OCI-LY7 (cell line): ENCODE results near the gene ACOT12. TPM values are rescaled to one million over a fixed set of nuclear protein-coding genes. Genes with fewer than 3 reads are reported as not detected.

Experiments used
- BruUV-seq: library from RNA; stranded (reverse); fragments of 400-500 nt; replicated peaks from 2 replicates; lab custom pipeline; 2021; lab: Mats Ljungman, UMichigan
- CTCF ChIA-PET: fragments of 300-600 bp; sonication (Branson Sonifier 250); formaldehyde crosslinking; loops from one replicate; lab custom pipeline; 2022; ENCODE audit warnings: antibody characterized with exemption; ENCODE audit not compliant: unreplicated experiment; lab: Charles Lee
- POLR2A ChIA-PET: fragments of 300-600 bp; sonication (Branson Sonifier 250); formaldehyde crosslinking; loops from one replicate; lab custom pipeline; 2022; ENCODE audit warnings: antibody characterized with exemption; lab: Charles Lee
- DNase-seq: peaks from one replicate; pipeline ENCODE4 v3.0.0-alpha.2; 2015; ENCODE audit warnings: low spot score
- H2AFZ ChIP-seq: fragments of 200-600 bp; sonication (generic), shearing (Covaris generic); 2 replicates; pipeline ENCODE4 v1.6.1; 2014; ENCODE audit warnings: mild to moderate bottlenecking, antibody characterized with exemption, low read length, moderate library complexity
- H3K27ac ChIP-seq: fragments of 200-600 bp; sonication (generic); 2 replicates; pipeline ENCODE4 v1.5.1; 2014; ENCODE audit warnings: mixed run types, low read depth, mild to moderate bottlenecking, moderate library complexity, low read length, inconsistent platforms; ENCODE audit not compliant: poor library complexity, severe bottlenecking
- H3K36me3 ChIP-seq: fragments of 200-600 bp; sonication (generic); 2 replicates; pipeline ENCODE4 v1.6.1; 2014; ENCODE audit warnings: mild to moderate bottlenecking, antibody characterized with exemption, low read length, moderate library complexity, mixed read lengths; ENCODE audit not compliant: insufficient read depth
- H3K4me1 ChIP-seq: fragments of 200-600 bp; sonication (generic); 2 replicates; pipeline ENCODE4 v1.5.1; 2014; ENCODE audit warnings: mild to moderate bottlenecking, low read length; ENCODE audit not compliant: insufficient read depth, poor library complexity, severe bottlenecking
- H3K4me2 ChIP-seq: fragments of 200-600 bp; sonication (generic); 2 replicates; pipeline ENCODE4 v1.6.1; 2014; ENCODE audit warnings: mild to moderate bottlenecking, low read length
- H3K4me3 ChIP-seq: fragments of 200-600 bp; sonication (generic); 2 replicates; pipeline ENCODE4 v1.5.1; 2014; ENCODE audit warnings: mild to moderate bottlenecking, low read depth, low read length; ENCODE audit not compliant: poor library complexity, severe bottlenecking
- H3K79me2 ChIP-seq: fragments of 200-600 bp; sonication (generic); 2 replicates; pipeline ENCODE4 v1.6.1; 2016; ENCODE audit warnings: low read depth, mild to moderate bottlenecking, low read length, moderate library complexity, mixed read lengths; ENCODE audit not compliant: insufficient read depth
- H3K9me2 ChIP-seq: fragments of 200-600 bp; sonication (generic); 2 replicates; pipeline ENCODE4 v1.6.1; 2016; ENCODE audit warnings: mild to moderate bottlenecking, low read length, mixed read lengths; ENCODE audit not compliant: insufficient read depth
- H3K9me3 ChIP-seq: fragments of 200-600 bp; sonication (generic); 2 replicates; pipeline ENCODE4 v1.6.1; 2014; ENCODE audit warnings: mild to moderate bottlenecking, mixed run types, low read length, mixed read lengths
- H4K20me1 ChIP-seq: fragments of 200-600 bp; sonication (generic); 2 replicates; pipeline ENCODE4 v1.6.1; 2014; ENCODE audit warnings: mild to moderate bottlenecking, antibody characterized with exemption, low read length, moderate library complexity, mixed read lengths; ENCODE audit not compliant: insufficient read depth
- CTCF ChIP-seq: fragments of 200-600 bp; sonication (generic); conservative IDR thresholded peaks from 2 replicates; pipeline ENCODE4 v1.5.1; 2014; ENCODE audit warnings: mild to moderate bottlenecking, antibody characterized with exemption, low read length, moderate library complexity, mixed read lengths
- EZH2phosphoT487 ChIP-seq: fragments of 200-600 bp; sonication (generic); IDR thresholded peaks from 2 replicates; pipeline ENCODE4 v1.6.1; 2018; ENCODE audit warnings: low read depth, borderline replicate concordance, mild to moderate bottlenecking, mixed run types, antibody characterized with exemption, low read length, moderate library complexity, mixed read lengths
- intact Hi-C: fragments of 100-400 bp; cut with micrococcal nuclease; formaldehyde crosslinking; loops from one replicate; pipeline ENCODE4 v1.10.0; 2022; ENCODE audit not compliant: unreplicated experiment
- total RNA-seq, 2 experiments: library from RNA; depleted of rRNA in 1 of 2; stranded (reverse); fragments of >200 nt in 1 of 2; shearing (Covaris generic) in 1 of 2; gene quantifications; 2 replicates each; pipeline ENCODE4 v1.2.3, GENCODE V29; 2014 to 2022

Gene ACOT12
- total RNA-seq, 2 experiments from 2014 or later = 0.27 to 0.35 TPM

- CTCF ChIA-PET = no interaction called here
These were observed 36.1 kb upstream of the ACOT12 start for GRCh38 chr5:81429985-81430384.

GRCh38 chr5:81429363-81429762, 35.4 kb upstream of the ACOT12 start:
- CTCF ChIA-PET = no interaction called here
- no peak overlapping the region for H3K27ac ChIP-seq
- H3K79me2 ChIP-seq = no peaks in the 10 kb centered on the region

More at GRCh38 chr5:81429985-81430384, 36.1 kb upstream of the ACOT12 start:
- Histone ChIP-seq H4K20me1 (no peaks in the 10 kb centered on the region), H3K27ac (no peak overlapping the region), H3K4me2 (no peak overlapping the region), H3K9me2 (no peaks in the 10 kb centered on the region), H2AFZ (no peak overlapping the region), H3K36me3 (peaks cover 40% of the 10 kb centered on the region), H3K4me1 (peaks cover 13% of the 10 kb centered on the region), H3K79me2 (no peaks in the 10 kb centered on the region), H3K4me3 (no peak overlapping the region), H3K9me3 (no peaks in the 10 kb centered on the region)
- TF ChIP-seq EZH2phosphoT487 = no peak
- no peak for TF ChIP-seq CTCF
- no TSS peak for BruUV-seq
- intact Hi-C loops = loop anchor here (5.0 kb wide), 3 partner anchors 407 to 737 kb away; no protein-coding TSS in a partner anchor
- POLR2A ChIA-PET = interaction anchor here (0.6 to 0.7 kb wide), 2 partner anchors 320 to 540 kb away, joined by 3 to 6 read pairs; no protein-coding TSS in a partner anchor
- DNase-seq = no peak

More at GRCh38 chr5:81429363-81429762, 35.4 kb upstream of the ACOT12 start:
- no peaks in the 10 kb centered on the region for H3K9me2 ChIP-seq
- no peak overlapping the region for H3K4me3 ChIP-seq
- DNase-seq = no peak
- H4K20me1 ChIP-seq = no peaks in the 10 kb centered on the region
- intact Hi-C loops = loop anchor here (5.0 kb wide), 3 partner anchors 408 to 738 kb away; no protein-coding TSS in a partner anchor
- POLR2A ChIA-PET = interaction anchor here (0.6 kb wide), 1 partner anchor 321 kb away, joined by 6 read pairs; no protein-coding TSS in a partner anchor
- no peak overlapping the region for H3K4me2 ChIP-seq
- H2AFZ ChIP-seq = no peak overlapping the region
- H3K9me3 ChIP-seq = no peaks in the 10 kb centered on the region
- peaks cover 13% of the 10 kb centered on the region for H3K4me1 ChIP-seq
- TF ChIP-seq EZH2phosphoT487 (no peak), CTCF (no peak)
- peaks cover 40% of the 10 kb centered on the region for H3K36me3 ChIP-seq
- BruUV-seq = no TSS peak
